Renal pelvis (tissue), 4 donors: ENCODE results near the gene LMBR1. TPM values are rescaled to one million over a fixed set of nuclear protein-coding genes. Genes with fewer than 3 reads are reported as not detected.

Experiments used
- DNase-seq: peaks from one replicate; pipeline ENCODE4 v3.0.0-alpha.2; 2013
- polyA plus RNA-seq, 3 donors: library from polyadenylated mRNA; unstranded; fragments of 120-200 nt; gene quantifications; one replicate each; pipeline ENCODE4 v1.2.1, GENCODE V29; 2013; ENCODE audit not compliant: insufficient read length in 3 of 3

Gene LMBR1
- polyA plus RNA-seq, 3 donors, result 39.9 to 47.1 (median 43.1) TPM

GRCh38 chr7:156765901-156766656, 126.9 kb downstream of the LMBR1 start:
- DNase-seq, result no peak

GRCh38 chr7:156764766-156765165, 128.2 kb downstream of the LMBR1 start:
- DNase-seq, result no peak

GRCh38 chr7:156764016-156764669, 128.8 kb downstream of the LMBR1 start:
- DNase-seq, result peak; percentile 61

GRCh38 chr7:156759579-156760202, 133.3 kb downstream of the LMBR1 start:
- no peak for DNase-seq

- DNase-seq, result no peak
Measured at GRCh38 chr7:156759143-156759542, 133.8 kb downstream of the LMBR1 start.

- DNase-seq, result no peak
Measured at GRCh38 chr7:156754201-156754600, 138.8 kb downstream of the LMBR1 start.

GRCh38 chr7:156753630-156754029, 139.4 kb downstream of the LMBR1 start:
- DNase-seq, result no peak

GRCh38 chr7:156753229-156753560, 139.8 kb downstream of the LMBR1 start:
- DNase-seq, result no peak

GRCh38 chr7:156752367-156753228, 140.4 kb downstream of the LMBR1 start:
- DNase-seq, result peak; percentile 16

GRCh38 chr7:156751319-156751718, 141.7 kb downstream of the LMBR1 start:
- no peak for DNase-seq

- no peak for DNase-seq
Measured at GRCh38 chr7:156747718-156748117, 145.3 kb downstream of the LMBR1 start.

- DNase-seq, result no peak
Measured at GRCh38 chr7:156746891-156747290, 146.1 kb downstream of the LMBR1 start.

- DNase-seq, result no peak
Measured at GRCh38 chr7:156739596-156739995, 153.4 kb downstream of the LMBR1 start.

GRCh38 chr7:156735851-156736250, 157.1 kb downstream of the LMBR1 start:
- DNase-seq, result no peak

- no peak for DNase-seq
Measured at GRCh38 chr7:156733638-156734037, 159.3 kb downstream of the LMBR1 start.

- DNase-seq, result no peak
Measured at GRCh38 chr7:156732091-156732625, 160.8 kb downstream of the LMBR1 start.

- no peak for DNase-seq
Measured at GRCh38 chr7:156731651-156732050, 161.3 kb downstream of the LMBR1 start.

GRCh38 chr7:156725936-156726335, 167.0 kb downstream of the LMBR1 start:
- DNase-seq, result no peak

- no peak for DNase-seq
Measured at GRCh38 chr7:156725073-156725472, 167.9 kb downstream of the LMBR1 start.

GRCh38 chr7:156722043-156722826, 170.7 kb downstream of the LMBR1 start:
- no peak for DNase-seq
